ENCODE data around the gene PPP1R13B. TPM values are rescaled to one million over a fixed set of nuclear protein-coding genes. Genes with fewer than 3 reads are reported as not detected.

PPP1R13B gene
- polyA plus RNA-seq, 2 of the 4 experiments (the other 2 are of a cell fraction), result 2.2 to 2.7 TPM

- Histone ChIP-seq H3K9me3 (no peaks in the 10 kb centered on the region), H3K4me1 (peaks cover 15% of the 10 kb centered on the region; the same call in 2 of the 3 replicates), H3K4me3 (peak overlapping the region; percentile 80), H3K4me2 (peak overlapping the region; percentile 84), H3K27ac (peak overlapping the region; percentile 80 to 95)
- CTCF ChIA-PET, result no interaction called here
- TF ChIP-seq PHF8 (IDR thresholded peaks at IDR 0.05; ENCODE audit: borderline replicate concordance, low read depth), result 0 out of 2 replicates have a peak, but pooled peaks have one; percentile 8
- no peak for TF ChIP-seq RFX5 (IDR thresholded peaks at IDR 0.05)
- TF ChIP-seq, protein P1, sequence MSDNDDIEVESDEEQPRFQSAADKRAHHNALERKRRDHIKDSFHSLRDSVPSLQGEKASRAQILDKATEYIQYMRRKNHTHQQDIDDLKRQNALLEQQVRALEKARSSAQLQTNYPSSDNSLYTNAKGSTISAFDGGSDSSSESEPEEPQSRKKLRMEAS (IDR thresholded peaks at IDR 0.05), result no peak
- TF ChIP-seq E2F6 (IDR thresholded peaks at IDR 0.05; ENCODE audit: borderline replicate concordance, low read depth), result 0 out of 2 replicates have a peak, but pooled peaks have one; percentile 19
- TF ChIP-seq CHD4 (IDR thresholded peaks at IDR 0.05; ENCODE audit: borderline replicate concordance), result no peak
- TF ChIP-seq HOXB5 (CRISPR knock-in tag; IDR thresholded peaks at IDR 0.05), result no peak
- TF ChIP-seq FOSB (CRISPR knock-in tag; IDR thresholded peaks at IDR 0.05), result no peak
- TF ChIP-seq RAD21 (conservative IDR thresholded peaks at IDR 0.05 in 1 of 2, IDR thresholded peaks at IDR 0.05 in 1 of 2), result no peak
- TF ChIP-seq HES2 (IDR thresholded peaks at IDR 0.05), result no peak
- no peak for TF ChIP-seq MYC (IDR thresholded peaks at IDR 0.05; ENCODE audit: borderline replicate concordance, low read length)
- TF ChIP-seq CBX2 (IDR thresholded peaks at IDR 0.05; ENCODE audit: borderline replicate concordance, low read depth), result no peak
- TF ChIP-seq ZNF302 (CRISPR knock-in tag; IDR thresholded peaks at IDR 0.05), result no peak
- TF ChIP-seq NPAS2 (CRISPR knock-in tag; IDR thresholded peaks at IDR 0.05; ENCODE audit: borderline replicate concordance), result no peak
- no peak for TF ChIP-seq POLR2AphosphoS2 (conservative IDR thresholded peaks at IDR 0.05; ENCODE audit: low read length)
- TF ChIP-seq CTCF (IDR thresholded peaks at IDR 0.05), result no peak
- 25% methylated on average over 7 of the region's 72 CpGs for WGBS (ENCODE audit: missing lambda C conversion rate)
- POLR2A ChIA-PET, result interaction anchor here (1.2 to 1.5 kb wide), 3 partner anchors 9 to 16 kb away, joined by 3 to 7 read pairs (median 3); no protein-coding TSS in a partner anchor
- peak in 1 of 2 experiments; percentile 25; a peak in 2 of 6 replicates for ATAC-seq
- FAIRE-seq, result no peak
- peak in 1 of 2 experiments; percentile 48 for DNase-seq (ENCODE audit: low read depth in 1 of 2, low spot score in 1 of 2)
These were observed 131.1 kb downstream of the PPP1R13B start for GRCh38 chr14:103716091-103716801.

GRCh38 chr14:103715052-103716000, 132.0 kb downstream of the PPP1R13B start, which contains the start of the genes XRCC3 and ZFYVE21:
Gene XRCC3, minus strand, starts transcription at chr14:103715451. Its CDS starts 4,364 bp downstream, at chr14:103711087.
Gene ZFYVE21, plus strand, starts transcription at chr14:103715810. Its CDS starts 32 bp downstream, at chr14:103715842.
- peak within 1 kb of the TSS; percentile 80 for H3K4me3 ChIP-seq
- peak within 1 kb of the TSS; percentile 81 to 95 for H3K27ac ChIP-seq
- no peaks in the 10 kb centered on the region for H3K9me3 ChIP-seq
- peak within 1 kb of the TSS; percentile 84 for H3K4me2 ChIP-seq
- FAIRE-seq, result peak; percentile 92
- peak; percentile 99 to 100 for DNase-seq (ENCODE audit: low read depth in 1 of 2, low spot score in 1 of 2)
- ChIA-PET CTCF (no interaction called here), POLR2A (interaction anchor here (1.2 to 1.5 kb wide), 3 partner anchors 9 to 15 kb away, joined by 3 to 7 read pairs (median 3); no protein-coding TSS in a partner anchor)
- ATAC-seq, result peak; percentile 89 to 97
- peaks cover 19% of the 10 kb centered on the region; the same call in 2 of the 3 replicates for H3K4me1 ChIP-seq
- WGBS (ENCODE audit: missing lambda C conversion rate), result 3% methylated on average over 44 of the region's 121 CpGs
- TF ChIP-seq RARB (CRISPR knock-in tag; IDR thresholded peaks at IDR 0.05) (no peak), HEYL (CRISPR knock-in tag; IDR thresholded peaks at IDR 0.05) (no peak), FOSL2 (IDR thresholded peaks at IDR 0.05) (no peak), FOSL2 (CRISPR knock-in tag; IDR thresholded peaks at IDR 0.05) (no peak), POLR2AphosphoS2 (conservative IDR thresholded peaks at IDR 0.05; ENCODE audit: low read length) (no peak), HES2 (IDR thresholded peaks at IDR 0.05) (no peak), RNF2 (IDR thresholded peaks at IDR 0.05; ENCODE audit: borderline replicate concordance, low read depth) (no peak), JUN (IDR thresholded peaks at IDR 0.05) (peak in 1 of 2 experiments; percentile 66; a peak in 3 of 5 replicates), SMC3 (IDR thresholded peaks at IDR 0.05) (no peak), HOXB13 (CRISPR knock-in tag; IDR thresholded peaks at IDR 0.05; ENCODE audit: low read depth) (no peak), NPAS2 (CRISPR knock-in tag; IDR thresholded peaks at IDR 0.05; ENCODE audit: borderline replicate concordance) (no peak), USF2 (IDR thresholded peaks at IDR 0.05) (peak; percentile 85)
- TF ChIP-seq, protein P2, sequence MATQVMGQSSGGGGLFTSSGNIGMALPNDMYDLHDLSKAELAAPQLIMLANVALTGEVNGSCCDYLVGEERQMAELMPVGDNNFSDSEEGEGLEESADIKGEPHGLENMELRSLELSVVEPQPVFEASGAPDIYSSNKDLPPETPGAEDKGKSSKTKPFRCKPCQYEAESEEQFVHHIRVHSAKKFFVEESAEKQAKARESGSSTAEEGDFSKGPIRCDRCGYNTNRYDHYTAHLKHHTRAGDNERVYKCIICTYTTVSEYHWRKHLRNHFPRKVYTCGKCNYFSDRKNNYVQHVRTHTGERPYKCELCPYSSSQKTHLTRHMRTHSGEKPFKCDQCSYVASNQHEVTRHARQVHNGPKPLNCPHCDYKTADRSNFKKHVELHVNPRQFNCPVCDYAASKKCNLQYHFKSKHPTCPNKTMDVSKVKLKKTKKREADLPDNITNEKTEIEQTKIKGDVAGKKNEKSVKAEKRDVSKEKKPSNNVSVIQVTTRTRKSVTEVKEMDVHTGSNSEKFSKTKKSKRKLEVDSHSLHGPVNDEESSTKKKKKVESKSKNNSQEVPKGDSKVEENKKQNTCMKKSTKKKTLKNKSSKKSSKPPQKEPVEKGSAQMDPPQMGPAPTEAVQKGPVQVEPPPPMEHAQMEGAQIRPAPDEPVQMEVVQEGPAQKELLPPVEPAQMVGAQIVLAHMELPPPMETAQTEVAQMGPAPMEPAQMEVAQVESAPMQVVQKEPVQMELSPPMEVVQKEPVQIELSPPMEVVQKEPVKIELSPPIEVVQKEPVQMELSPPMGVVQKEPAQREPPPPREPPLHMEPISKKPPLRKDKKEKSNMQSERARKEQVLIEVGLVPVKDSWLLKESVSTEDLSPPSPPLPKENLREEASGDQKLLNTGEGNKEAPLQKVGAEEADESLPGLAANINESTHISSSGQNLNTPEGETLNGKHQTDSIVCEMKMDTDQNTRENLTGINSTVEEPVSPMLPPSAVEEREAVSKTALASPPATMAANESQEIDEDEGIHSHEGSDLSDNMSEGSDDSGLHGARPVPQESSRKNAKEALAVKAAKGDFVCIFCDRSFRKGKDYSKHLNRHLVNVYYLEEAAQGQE (IDR thresholded peaks at IDR 0.05), result no peak

Data from A549 (cell line).